ENCODE results near the gene DOCK7.
A peak's percentile ranks its signal among the peaks of the same experiment; 100 is the strongest.

Gene DOCK7

DNA sequence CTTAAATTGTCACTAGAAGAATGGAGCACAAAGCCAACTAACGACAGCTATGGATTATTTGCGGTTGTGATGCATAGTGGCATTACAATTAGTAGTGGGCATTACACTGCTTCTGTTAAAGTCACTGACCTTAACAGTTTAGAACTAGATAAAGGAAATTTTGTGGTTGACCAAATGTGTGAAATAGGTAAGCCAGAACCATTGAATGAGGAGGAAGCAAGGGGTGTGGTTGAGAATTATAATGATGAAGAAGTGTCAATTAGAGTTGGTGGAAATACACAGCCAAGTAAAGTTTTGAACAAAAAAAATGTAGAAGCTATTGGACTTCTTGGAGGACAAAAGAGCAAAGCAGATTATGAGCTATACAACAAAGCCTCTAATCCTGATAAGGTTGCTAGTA, 237.9 kb downstream of the DOCK7 start:
- no peak for DNase-seq (ENCODE audit: low read depth in 2 of 2, low spot score in 1 of 2)

DNA sequence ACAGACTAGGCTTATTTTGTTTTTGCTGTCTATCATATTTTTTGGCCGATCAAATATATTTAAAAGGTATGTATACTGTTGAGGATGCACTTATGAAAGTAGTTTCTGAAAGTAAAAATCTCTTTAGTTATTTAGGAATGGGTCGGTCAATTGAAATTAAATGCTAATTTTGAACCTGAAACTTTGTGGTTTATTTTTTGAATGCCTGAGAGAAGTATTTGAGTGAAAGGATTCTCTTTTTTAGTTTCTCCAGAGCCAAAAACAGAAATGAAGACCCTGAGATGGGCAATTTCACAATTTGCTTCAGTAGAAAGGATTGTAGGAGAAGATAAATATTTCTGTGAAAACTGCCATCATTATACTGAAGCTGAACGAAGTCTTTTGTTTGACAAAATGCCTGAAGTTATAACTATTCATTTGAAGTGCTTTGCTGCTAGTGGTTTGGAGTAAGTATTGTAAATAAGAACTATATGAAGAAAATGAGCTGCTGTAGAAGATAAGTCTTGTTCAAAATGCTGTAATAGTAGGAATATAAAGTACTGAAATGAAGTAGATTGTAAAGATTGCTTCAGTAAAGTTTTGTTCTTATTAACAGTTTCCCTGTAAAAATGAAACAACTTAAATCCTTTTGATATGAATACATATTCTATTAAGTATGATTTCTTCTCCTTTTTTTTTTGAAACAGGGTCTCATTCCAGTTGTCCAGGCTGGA, 239.8 kb downstream of the DOCK7 start:
- DNase-seq (ENCODE audit: low read depth in 2 of 2, low spot score in 1 of 2), result no peak

DNA sequence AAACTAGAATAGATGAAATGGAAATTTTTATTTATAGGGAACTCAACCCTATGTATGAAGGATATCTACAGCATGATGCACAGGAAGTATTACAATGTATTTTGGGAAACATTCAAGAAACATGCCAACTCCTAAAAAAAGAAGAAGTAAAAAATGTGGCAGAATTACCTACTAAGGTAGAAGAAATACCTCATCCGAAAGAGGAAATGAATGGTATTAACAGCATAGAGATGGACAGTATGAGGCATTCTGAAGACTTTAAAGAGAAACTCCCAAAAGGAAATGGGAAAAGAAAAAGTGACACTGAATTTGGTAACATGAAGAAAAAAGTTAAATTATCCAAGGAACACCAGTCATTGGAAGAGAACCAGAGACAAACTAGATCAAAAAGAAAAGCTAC, 243.5 kb downstream of the DOCK7 start:
- no peak for DNase-seq (ENCODE audit: low read depth in 2 of 2, low spot score in 1 of 2)

DNA sequence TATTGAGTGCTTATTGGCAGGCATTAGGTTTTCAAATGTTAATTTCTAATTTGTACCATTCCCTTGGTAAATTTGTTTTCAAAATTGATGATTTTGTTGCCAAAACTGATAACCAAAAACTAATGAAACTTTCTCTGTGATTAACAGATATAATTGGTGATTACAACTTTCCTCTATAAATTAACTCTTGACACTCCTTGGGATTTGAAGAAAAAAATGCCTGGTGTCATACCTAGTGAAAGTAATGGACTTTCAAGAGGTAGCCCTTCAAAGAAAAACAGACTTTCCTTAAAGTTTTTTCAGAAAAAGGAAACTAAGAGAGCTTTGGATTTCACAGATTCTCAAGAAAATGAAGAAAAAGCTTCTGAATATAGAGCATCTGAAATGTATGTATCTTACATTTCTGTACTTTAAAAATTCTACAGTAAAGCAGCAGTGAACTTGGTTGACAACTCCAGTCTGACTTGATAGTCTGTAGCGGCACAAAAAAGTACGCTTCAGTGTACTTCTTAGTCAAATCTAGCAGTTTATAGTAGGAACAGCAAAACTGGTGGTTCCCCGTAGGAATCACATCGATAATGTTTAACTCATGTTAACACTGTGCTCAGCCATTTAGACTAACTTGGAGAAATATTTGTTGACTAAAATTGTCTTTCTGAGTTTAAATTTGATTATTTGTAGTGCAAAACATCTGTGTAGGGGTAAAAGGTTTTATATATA, 248.4 kb downstream of the DOCK7 start:
- DNase-seq (ENCODE audit: low read depth in 2 of 2, low spot score in 1 of 2), result no peak

DNA sequence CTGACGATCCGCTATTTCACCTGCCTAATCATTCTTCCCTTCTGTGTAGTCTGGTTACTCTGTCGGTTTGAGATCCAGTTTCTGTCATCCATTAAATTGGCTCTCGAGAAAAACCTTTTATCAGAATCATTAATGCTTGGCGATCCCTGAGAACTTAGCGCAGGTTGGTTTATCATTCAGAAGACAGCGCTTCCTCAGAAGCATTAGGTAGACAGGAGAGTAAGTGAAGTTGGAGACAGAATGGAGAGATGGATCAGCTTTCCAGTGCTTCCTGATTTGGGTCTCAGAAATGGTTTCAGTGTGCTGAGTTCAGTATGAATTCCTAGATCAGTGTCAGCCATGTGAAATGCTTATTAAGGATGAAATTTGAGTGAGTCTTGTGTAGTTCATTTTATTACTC, 250.0 kb downstream of the DOCK7 start:
- no peak for DNase-seq (ENCODE audit: low read depth in 2 of 2, low spot score in 1 of 2)

DNA sequence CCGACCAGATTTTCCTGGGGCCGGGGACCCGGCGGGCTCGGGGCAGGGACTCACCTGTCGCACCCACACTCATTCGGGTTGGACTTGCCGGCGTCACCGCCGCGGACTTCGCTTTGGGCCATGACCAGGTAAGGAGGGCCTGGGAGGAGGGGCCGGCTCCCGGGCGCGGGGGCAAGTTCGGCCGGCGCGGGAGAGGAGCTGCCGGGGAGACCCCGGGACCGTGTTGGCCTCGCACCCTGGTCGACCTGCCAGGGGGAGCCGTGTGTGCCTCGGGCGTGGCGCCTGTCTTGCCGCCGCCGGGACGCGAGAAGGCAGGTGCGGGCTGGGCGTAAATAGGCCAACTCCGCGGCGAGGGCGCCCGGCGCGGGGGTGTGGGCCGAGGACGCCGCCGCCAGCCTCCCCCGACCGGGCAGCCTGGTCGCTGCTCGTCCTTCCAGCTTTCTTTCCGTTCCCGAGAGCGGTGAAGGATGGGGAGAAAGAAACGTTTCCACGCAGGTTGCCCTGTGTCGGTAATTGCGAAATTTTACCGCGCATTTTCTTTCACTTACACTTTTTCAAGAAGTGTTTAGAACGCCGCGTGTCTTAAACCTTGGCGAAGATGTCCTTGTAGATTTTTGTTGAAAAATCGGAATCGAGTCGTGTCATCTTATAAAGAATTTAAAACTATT, 250.8 kb downstream of the DOCK7 start:
- peak in 1 of 2 donors; percentile 11 for DNase-seq (ENCODE audit: low read depth in 2 of 2, low spot score in 1 of 2)

DNA sequence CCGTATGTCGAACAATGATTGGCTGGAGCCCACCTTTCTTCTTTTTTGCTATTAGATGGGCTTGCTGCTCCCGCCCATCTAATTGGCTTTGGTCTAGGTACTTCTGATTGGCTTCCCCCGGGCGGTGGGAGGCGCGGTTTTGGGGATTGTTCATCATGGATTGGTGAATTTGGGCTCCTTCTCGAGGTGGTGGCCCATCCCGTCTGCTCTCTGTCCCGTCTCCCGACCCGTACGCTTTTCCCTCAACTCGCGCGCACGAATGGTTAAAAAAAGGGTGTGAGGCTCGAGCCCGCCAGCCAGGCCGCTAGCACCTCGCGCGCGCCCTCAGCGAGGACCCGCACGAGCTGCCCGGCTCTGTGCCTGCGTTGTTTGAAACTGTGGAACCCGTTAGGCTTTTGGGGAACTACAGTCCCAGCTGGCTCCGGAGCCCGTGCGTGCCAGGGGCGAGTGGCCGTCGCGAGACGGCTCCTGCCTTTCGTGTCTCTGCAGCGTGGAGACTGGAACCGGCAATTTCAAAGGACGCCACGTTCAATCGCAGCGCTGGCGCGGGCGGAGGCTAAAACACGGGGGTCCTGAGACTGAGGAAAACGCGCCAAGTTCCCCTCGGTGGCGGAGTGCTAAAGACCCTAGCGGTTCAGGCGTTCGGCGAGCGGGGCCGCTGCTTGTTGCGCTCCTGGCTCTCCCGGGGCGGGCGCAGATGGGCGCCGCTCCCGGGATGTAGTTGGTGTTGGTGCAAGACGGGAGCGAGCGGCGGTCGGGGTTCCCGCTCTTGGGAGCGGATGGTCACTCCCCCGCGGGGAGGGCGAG, 251.5 kb downstream of the DOCK7 start, which contains the start of gene USP1:
USP1 (plus strand) TSS at position 584 of the 807 bp plus-strand sequence. CDS start 2,819 bp downstream, outside the sequence.
- peak; percentile 88 to 95 for DNase-seq (ENCODE audit: low read depth in 2 of 2, low spot score in 1 of 2)

DNA sequence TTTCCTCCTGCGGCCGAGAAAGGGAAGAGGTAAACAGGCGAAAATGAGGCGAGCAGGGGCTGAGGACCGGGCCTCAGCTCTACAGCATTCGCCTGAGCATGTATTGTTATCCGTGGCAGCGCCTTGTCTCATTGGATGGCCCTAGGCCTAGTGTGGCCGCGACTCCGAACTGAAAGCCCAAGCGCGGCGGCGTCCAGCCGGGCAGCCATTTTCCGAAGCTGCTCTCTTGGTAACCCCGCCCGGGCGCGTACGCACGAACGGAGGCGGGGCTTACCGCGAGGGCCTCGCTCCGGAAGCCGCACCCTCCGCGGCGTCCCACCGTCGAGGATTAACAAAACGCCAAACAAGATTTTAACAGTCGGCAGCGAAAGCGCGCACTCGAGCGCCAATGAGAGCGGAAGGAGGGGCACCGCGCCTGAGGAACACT, 252.1 kb downstream of the DOCK7 start:
- peak; percentile 87 to 92 for DNase-seq (ENCODE audit: low read depth in 2 of 2, low spot score in 1 of 2)

DNA sequence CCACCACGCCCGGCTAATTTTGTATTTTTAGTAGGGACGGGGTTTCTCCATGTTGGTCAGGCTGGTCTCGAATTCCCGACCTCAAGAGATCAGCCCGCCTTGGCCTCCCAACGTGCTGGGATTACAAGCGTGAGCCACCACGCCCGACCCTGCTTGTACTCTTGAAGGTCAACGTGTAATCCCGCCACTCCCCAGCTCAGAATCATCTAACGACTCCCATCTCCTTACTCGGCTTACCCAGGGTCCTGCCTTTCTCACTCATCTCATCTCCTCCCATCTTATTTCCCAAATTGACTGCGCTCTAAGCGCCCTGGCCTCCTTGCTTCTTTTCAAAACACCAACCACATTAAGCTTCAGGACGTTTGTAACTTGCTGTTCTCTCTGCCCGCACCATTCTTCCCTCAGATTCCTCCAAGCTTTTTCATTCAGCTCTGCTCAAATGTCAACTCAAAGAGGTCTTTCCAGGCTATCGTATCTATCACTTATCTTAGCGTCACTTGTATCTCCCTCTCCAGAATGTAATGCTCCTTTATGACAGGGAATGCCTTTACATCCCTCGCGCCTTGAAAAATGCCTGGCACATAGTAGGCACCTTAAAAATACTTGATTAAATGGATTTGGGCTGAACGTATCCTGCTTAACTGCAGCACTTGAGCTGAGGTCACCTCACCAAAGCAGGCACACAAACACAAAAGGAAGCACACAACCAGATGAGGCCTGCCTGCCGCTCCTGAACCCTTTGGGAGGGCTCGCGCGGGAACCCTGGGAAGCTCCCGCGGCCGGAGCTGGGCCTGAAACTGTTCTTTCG, 252.8 kb downstream of the DOCK7 start:
- DNase-seq (ENCODE audit: low read depth in 2 of 2, low spot score in 1 of 2), result no peak

DNA sequence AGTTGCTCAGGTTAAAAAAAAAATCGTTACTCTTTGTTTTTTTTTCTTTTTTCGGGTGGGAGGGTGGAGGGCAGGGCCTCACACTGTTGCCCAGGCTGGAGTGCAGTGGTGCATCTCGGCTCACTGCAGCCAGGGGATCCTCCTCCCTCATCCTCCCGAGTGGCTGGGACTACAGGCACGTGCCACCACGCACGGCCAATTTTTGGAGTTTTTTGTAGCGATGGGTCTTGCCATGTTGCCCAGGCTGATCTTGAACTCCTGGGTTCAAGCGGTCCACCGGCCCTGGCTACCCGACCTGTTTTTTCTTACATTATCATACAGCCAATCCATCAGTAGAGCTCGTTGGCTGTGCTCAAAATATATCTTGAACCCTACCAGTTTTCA, 253.6 kb downstream of the DOCK7 start:
- DNase-seq (ENCODE audit: low read depth in 2 of 2, low spot score in 1 of 2), result no peak

DNA sequence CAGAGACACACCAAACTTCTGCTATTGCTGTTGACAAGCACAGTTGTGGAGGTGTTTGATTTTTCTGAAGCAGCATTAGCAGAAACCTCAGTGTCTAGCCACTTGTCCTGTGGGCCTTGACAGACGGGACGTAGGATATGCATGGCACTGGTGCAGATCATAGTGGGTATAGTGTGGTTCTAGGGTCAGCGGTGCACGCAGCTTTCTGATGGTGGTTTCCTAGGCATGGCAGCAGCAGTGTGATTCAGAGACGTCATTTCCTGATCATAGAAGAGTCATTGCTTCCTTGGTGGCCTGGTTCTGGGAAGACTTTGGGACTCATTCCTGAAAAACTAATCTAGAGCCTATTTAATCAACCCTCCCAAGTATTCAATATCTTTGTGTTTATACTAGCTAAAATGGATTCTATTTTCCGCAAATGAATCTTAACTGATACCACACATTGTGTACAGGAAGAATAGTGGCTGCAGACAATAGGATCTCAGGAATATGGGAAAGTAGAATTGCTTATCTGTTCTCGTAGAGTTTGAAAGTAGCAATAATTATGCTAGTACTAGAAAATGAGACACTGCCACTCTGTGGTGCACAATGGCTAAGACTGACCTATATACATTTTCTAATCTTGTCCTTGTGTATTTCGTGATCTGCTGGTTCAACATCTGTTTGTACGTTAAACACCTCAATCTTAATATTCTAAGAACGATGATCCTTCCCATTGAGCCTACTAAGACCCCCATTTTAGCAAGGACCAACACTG, 254.1 kb downstream of the DOCK7 start:
- DNase-seq (ENCODE audit: low read depth in 2 of 2, low spot score in 1 of 2), result no peak

DNA sequence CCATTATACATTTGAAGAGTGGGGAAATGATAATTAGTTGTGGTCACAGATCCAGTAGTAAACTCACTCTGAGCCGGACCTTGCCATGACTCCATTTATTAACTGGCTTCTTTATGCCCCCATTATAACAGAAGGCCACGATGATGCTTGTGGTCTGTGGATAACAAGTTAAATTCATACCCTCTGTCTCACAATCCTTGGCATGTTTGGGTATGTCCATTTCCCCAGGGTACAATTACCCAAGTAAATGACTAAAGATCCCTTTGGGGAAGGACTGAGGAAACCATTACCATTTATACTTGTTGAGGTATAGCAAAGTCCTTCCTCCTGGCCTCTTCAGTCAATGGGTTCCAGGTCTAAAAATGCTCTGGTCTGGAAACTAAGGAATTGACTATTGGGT, 258.6 kb downstream of the DOCK7 start:
- DNase-seq (ENCODE audit: low read depth in 2 of 2, low spot score in 1 of 2), result no peak

DNA sequence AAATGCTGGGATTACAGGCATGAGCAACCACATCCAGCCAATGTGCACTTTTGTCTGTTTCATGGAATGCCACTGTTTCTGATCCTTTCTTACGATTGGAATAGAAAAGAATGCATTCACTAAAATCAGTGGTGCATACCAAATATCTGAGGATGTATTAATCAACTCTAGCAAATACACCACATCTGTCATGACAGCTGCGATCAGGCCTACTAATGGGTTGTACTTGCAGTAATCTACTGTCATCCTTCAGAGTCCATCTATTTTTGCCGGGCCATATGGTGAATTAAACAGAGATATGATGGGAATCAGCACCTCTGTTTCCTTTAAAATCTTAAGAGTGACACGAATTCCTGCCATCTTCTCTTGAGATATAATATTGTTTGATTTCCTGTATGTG, 259.8 kb downstream of the DOCK7 start:
- DNase-seq (ENCODE audit: low read depth in 2 of 2, low spot score in 1 of 2), result no peak

DNA sequence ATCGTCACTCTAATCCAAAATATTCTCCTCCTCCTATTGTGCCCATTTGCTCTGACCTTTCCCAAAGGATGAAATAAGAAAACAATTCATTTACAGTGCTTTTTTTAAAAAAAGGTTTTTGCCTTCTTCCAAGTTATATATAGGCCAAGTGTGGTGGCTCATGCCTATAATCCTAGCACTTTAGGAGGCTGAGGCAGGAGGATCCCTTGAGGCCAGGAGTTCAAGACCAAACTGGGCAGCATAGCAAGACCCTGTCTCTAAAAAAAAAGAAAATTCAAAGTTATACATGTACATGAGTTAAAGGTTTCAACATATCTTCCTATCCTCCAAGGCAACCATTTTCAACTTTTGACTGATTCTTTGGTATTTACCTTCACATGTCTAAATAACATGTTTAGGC, 261.4 kb downstream of the DOCK7 start:
- no peak for DNase-seq (ENCODE audit: low read depth in 2 of 2, low spot score in 1 of 2)

DNA sequence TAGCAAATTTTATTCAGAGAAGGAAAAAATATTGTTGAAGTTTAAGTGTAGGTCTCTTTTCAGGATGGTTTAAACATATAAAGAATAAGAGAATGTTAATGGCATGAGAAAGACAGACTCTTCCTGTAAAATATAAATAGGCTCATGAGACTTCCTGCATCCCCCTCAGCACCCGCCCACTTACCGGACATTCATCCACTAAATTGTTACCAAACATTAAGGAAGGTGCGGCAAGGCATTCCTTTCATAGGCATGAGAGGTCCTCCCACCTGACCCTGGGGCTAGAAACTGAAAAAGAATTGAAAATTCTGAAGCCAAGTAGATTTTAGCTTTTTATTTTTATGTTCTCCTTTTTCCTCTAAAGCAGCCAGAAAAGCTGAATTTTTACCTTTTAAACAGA, 261.9 kb downstream of the DOCK7 start:
- DNase-seq (ENCODE audit: low read depth in 2 of 2, low spot score in 1 of 2), result no peak

DNA sequence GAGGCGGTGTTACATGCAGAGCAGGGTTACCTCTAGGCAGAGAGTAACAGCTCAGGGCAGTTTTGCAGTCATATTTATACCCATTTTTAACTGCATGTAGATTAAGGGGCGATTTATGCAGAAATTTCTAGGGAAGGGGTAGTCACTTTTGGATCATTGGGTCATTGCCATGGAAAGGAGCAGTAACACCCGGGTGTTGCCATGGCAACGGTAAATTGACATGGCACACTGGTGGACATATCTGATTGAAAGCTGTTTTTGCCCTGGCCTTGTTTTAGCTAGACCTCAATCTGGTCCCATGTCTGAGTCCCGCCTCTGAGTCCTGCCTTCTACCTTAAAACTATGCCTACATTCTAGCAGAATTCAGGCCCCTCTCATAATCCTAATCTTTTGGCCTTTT, 263.1 kb downstream of the DOCK7 start:
- DNase-seq (ENCODE audit: low read depth in 2 of 2, low spot score in 1 of 2), result no peak

DNA sequence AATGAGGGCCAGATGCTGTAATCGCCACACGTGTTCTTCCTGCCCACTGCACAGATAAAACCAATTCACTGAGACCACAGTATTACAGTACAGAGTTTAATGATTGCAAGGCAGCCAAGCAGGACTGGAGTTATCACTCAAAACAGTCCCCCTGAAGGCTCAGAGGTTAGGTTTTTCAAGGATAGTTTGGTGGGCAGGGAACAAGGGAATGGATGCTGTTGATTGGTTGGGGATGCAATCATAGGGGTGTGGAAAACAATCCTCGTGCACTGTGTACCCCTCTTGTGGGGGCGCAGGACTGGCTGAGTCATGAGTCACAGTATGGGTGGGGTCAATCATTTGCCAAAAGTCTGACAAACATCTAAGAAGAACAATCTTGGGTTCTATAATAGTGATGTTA, 263.8 kb downstream of the DOCK7 start:
- DNase-seq (ENCODE audit: low read depth in 2 of 2, low spot score in 1 of 2), result no peak

DNA sequence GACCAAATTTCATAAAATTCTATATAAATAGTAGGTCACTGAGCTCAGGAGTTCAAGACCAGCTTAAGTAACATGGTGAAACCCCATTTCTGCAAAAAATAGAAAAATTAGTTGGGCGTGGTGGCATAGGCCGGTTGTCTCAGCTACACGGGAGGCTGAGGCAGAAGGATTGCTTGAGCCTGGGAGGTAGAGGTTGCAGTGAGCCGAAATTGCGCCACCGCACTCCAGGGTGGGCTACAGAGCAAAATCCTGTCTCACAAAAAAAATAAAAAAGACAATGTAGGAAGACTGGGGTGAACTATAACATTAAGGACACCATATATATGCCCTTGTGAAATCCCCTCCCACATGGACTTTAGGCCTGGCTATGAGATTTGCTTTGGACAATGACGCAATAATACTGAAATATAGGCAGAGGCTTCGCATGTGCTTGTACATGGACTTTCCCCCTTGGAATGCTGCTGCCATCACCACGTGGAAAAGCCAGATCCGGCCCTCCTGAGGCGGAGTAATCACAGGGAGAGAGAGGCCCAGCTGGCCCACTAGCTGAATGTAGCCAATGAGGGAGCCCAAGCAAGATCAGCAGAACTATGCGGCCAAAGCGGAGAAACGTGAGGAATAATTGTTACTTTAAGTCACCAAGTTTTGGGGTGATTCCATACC, 264.5 kb downstream of the DOCK7 start:
- DNase-seq (ENCODE audit: low read depth in 2 of 2, low spot score in 1 of 2), result no peak

DNA sequence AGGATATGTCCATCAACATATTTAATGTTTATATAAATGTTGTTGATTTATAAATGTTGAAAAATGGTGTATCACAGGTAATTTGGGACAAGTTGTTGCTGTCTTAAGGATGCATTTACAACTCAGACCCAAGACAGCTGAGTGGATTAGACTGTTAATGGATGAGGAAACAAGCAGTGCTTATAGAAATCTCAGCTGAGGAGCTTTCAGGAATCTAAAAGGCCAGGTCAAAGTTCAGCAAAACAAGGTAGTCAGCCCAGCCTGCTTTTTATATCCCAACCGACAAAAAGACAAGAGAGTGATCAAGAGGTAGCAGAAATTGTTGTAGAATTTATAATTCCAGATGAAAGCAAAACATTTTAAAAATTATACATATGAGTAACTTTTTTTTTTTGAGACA, 268.0 kb downstream of the DOCK7 start:
- no peak for DNase-seq (ENCODE audit: low read depth in 2 of 2, low spot score in 1 of 2)

All from stimulated activated CD8-positive, alpha-beta memory T cell treated with anti-CD3 and anti-CD28 coated beads, Interleukin-4, amount 100 ng/mL, for 4 hours (primary cell).